Natural killer cell (primary cell): Measurements from ENCODE around the gene AOAH. TPM values are rescaled to one million over a fixed set of nuclear protein-coding genes. Genes with fewer than 3 reads are reported as not detected.

Source experiments
- ATAC-seq, 3 donors: fragments of 150-1000 bp in 2 of 3; fragments of 200-7000 bp in 1 of 3; cut with Tn5 transposase; 1 replicate in 1 of 3; 2 replicates in 2 of 3; pipeline ENCODE4 v1.10.0; 2021; ENCODE audit warnings: mild to moderate bottlenecking in 2 of 3, moderate library complexity in 2 of 3
- DNase-seq, 2 donors: peaks; one replicate each; pipeline versions ENCODE4 v3.0.0 to v3.0.0-alpha.2; 2013 to 2021; ENCODE audit warnings: mixed read lengths in 1 of 2
- H3K27ac ChIP-seq: one replicate; pipeline ENCODE4 v1.5.1; 2013; ENCODE audit warnings: mild to moderate bottlenecking, low read length
- H3K27me3 ChIP-seq: one replicate; pipeline ENCODE4 v1.6.1; 2013; ENCODE audit warnings: low read length; ENCODE audit not compliant: control insufficient read depth, insufficient read depth
- H3K36me3 ChIP-seq: one replicate; pipeline ENCODE4 v1.6.1; 2013; ENCODE audit warnings: low read length; ENCODE audit not compliant: control insufficient read depth, insufficient read depth
- H3K4me1 ChIP-seq: one replicate; pipeline ENCODE4 v1.6.1; 2013; ENCODE audit warnings: low read length; ENCODE audit not compliant: control insufficient read depth, insufficient read depth
- H3K4me3 ChIP-seq: one replicate; pipeline ENCODE4 v1.5.1; 2013; ENCODE audit warnings: low read length
- H3K9me3 ChIP-seq: one replicate; pipeline ENCODE4 v1.6.1; 2013; ENCODE audit warnings: low read length; ENCODE audit not compliant: control insufficient read depth, insufficient read depth
- H3K27ac Mint-ChIP-seq, 2 donors: one replicate each; pipeline ENCODE4 v1.8.0; 2022; ENCODE audit warnings: mild to moderate bottlenecking in 2 of 2, mixed read lengths in 2 of 2, moderate library complexity in 1 of 2
- H3K27me3 Mint-ChIP-seq, 2 donors: one replicate each; pipeline ENCODE4 v1.8.0; 2022; ENCODE audit warnings: low read depth in 2 of 2, mixed read lengths in 2 of 2
- H3K36me3 Mint-ChIP-seq: one replicate; pipeline ENCODE4 v1.8.0; 2022; ENCODE audit warnings: mixed read lengths
- H3K4me1 Mint-ChIP-seq, 2 donors: one replicate each; pipeline ENCODE4 v1.8.0; 2022; ENCODE audit warnings: mixed read lengths in 2 of 2
- H3K4me3 Mint-ChIP-seq: one replicate; pipeline ENCODE4 v1.8.0; 2022; ENCODE audit warnings: mild to moderate bottlenecking, moderate library complexity, mixed read lengths
- H3K9me3 Mint-ChIP-seq, 2 donors: one replicate each; pipeline ENCODE4 v1.8.0; 2022; ENCODE audit warnings: mixed read lengths in 2 of 2
- WGBS: methylation state at CpG from one replicate; pipeline ENCODE4 v1.1.7; 2013; ENCODE audit warnings: missing lambda C conversion rate; ENCODE audit not compliant: insufficient coverage; 5-methylcytosine and 5-hydroxymethylcytosine counted together
- intact Hi-C: fragments of 100-400 bp; cut with micrococcal nuclease; formaldehyde crosslinking; loops from one replicate; pipeline ENCODE4 v1.14.2; 2022
- total RNA-seq, 4 donors: library from RNA; stranded (reverse); fragments of 120-200 nt in 1 of 4; gene quantifications; one replicate each; pipeline versions ENCODE4 v1.2.3 to v1.2.4, GENCODE V29; 2013 to 2022
- TF ChIP-seq, protein P1 (sequence below): fragments of 200-600 bp; IDR thresholded peaks from one replicate; pipeline ENCODE4 v1.8.0; 2022; ENCODE audit warnings: antibody characterized with exemption

Gene AOAH
- total RNA-seq, 3 donors from 2014 or later (not counting 1 experiment from before 2014, with no cell fraction given) = 263 to 403 (median 312) TPM

DNA sequence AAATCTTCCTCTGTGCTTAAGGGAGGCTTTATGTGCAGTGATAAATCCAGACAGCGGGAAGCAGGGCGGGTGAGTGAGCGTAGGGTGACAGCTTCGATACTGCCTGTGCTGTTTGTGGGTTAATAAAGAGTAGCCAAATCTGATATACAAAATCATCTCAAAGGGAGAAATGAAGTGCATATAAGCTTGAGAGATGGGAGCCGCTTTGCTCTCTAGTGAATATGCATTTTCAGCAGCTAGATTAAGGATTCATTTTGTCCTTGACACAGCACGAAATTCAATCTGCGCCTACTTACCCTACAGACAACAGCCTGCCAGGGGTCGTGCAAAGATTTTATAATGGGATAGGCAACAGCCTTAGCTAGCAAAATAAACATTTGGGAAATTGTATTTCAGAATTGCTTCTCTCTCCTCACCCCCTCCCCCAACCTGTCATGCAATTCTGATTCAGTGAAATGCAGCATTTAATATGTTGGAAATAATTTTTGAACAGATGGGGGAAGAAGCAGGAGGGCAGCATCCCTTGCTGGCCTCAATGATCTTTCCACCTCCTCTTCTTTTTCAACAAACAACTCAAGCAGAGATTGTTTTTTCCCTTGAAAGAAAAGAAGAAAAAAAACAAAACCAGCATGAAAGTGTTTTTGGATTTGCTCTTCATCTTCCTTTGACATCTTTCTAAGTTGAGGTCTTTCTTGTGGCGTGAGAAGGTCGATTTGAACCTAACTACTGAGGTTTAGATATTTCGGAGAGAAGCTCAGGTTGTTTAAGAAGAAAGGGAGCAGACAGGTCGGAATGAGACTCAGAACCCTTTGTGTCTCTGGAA is 117.9 kb downstream of the AOAH start:
- no peaks in the 10 kb centered on the region for H3K27me3 Mint-ChIP-seq

DNA sequence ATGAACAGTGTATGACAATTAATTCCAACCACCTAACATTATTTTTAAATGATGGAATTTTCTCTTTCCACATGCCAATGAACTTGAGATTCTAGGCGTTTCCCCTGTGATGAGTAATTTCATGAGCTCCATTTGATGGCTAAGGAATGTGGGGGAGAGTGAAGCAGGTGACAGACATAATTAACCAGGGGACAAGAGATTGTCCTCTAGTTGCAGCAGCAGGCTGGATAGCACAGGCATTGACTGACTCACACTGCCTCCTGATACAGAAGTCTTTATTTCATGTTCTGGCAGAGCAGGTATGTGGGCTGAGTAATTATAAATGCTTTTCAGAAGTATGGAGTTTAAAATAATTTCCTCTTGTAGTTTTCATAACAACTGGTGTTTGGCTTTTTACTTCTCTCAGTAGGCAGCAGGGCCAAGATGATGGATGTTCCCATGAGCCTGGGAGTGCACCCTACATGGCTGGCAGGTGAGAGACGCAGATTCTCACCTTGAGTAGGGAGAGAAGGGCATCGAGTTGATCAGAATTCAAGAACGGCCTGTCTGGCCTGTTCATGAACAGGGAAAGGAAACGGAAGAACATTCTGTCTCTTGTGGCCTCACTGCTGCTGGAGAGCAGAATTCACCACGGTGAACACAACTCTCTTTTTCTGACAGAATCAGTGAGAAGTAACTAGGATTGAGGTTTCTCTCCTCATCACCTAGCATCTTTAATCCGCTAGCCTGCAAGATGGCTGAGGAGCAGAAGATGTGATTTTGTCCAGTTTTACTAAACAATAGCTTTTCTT is 118.8 kb downstream of the AOAH start:
- H3K9me3 ChIP-seq = no peaks in the 10 kb centered on the region
- 95% methylated on average over 5 of the region's 7 CpGs for WGBS
- DNase-seq (peak in 1 of 2 donors; percentile 14), ATAC-seq (no peak)
- intact Hi-C loops = no loop called here
- TF ChIP-seq, protein P1, sequence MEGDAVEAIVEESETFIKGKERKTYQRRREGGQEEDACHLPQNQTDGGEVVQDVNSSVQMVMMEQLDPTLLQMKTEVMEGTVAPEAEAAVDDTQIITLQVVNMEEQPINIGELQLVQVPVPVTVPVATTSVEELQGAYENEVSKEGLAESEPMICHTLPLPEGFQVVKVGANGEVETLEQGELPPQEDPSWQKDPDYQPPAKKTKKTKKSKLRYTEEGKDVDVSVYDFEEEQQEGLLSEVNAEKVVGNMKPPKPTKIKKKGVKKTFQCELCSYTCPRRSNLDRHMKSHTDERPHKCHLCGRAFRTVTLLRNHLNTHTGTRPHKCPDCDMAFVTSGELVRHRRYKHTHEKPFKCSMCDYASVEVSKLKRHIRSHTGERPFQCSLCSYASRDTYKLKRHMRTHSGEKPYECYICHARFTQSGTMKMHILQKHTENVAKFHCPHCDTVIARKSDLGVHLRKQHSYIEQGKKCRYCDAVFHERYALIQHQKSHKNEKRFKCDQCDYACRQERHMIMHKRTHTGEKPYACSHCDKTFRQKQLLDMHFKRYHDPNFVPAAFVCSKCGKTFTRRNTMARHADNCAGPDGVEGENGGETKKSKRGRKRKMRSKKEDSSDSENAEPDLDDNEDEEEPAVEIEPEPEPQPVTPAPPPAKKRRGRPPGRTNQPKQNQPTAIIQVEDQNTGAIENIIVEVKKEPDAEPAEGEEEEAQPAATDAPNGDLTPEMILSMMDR = no peak
- H3K36me3 Mint-ChIP-seq = peaks cover 15% of the 10 kb centered on the region
- no peaks in the 10 kb centered on the region for H3K27me3 ChIP-seq
- H3K4me1 ChIP-seq = peaks cover 5% of the 10 kb centered on the region
- H3K4me3 ChIP-seq = no peak overlapping the region
- H3K27ac Mint-ChIP-seq = peak overlapping the region; percentile 83 to 91
- peaks cover 76% of the 10 kb centered on the region for H3K36me3 ChIP-seq
- no peaks in the 10 kb centered on the region for H3K9me3 Mint-ChIP-seq
- peaks cover 51 to 55% of the 10 kb centered on the region in 2 donors for H3K4me1 Mint-ChIP-seq
- no peak overlapping the region for H3K27ac ChIP-seq
- no peaks in the 10 kb centered on the region for H3K27me3 Mint-ChIP-seq
- no peak overlapping the region for H3K4me3 Mint-ChIP-seq

More for the DNA sequence above, 117.9 kb downstream of the AOAH start:
- no peak overlapping the region for H3K4me3 Mint-ChIP-seq
- WGBS = 91% methylated on average over 11 of the region's 12 CpGs
- Histone ChIP-seq H3K27me3 (no peaks in the 10 kb centered on the region), H3K36me3 (peaks cover 75% of the 10 kb centered on the region), H3K9me3 (no peaks in the 10 kb centered on the region), H3K27ac (no peak overlapping the region), H3K4me1 (peaks cover 5% of the 10 kb centered on the region), H3K4me3 (no peak overlapping the region)
- peaks cover 22% of the 10 kb centered on the region for H3K36me3 Mint-ChIP-seq
- H3K4me1 Mint-ChIP-seq = peaks cover 46 to 48% of the 10 kb centered on the region in 2 donors
- ATAC-seq (no peak), DNase-seq (peak in 1 of 2 donors; percentile 37)
- TF ChIP-seq, protein P1 = no peak
- no peaks in the 10 kb centered on the region for H3K9me3 Mint-ChIP-seq
- H3K27ac Mint-ChIP-seq = peak overlapping the region; percentile 78 to 91
- intact Hi-C loops = no loop called here

DNA sequence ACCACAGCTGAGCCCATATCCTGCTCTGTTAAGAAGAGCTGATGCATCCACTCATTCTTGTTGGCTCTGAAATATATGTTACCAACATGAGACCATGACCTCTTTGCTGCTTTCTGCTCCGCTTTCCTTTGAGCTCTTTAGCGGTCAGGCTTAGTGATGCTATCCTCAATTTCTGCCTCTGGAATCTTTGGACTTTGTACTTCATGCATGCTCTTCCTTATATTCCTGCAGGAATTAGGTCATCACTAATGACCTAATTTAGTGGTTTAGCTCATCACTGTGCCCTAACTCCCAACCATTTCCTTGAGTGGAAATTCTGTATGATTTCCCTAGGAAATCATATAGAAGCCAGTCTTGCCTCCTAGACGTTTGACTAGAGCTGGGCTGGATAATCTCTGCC is 119.5 kb downstream of the AOAH start:
- DNase-seq (no peak), ATAC-seq (no peak)
- intact Hi-C loops = no loop called here
- TF ChIP-seq, protein P1 = no peak
- Mint-ChIP-seq H3K36me3 (peaks cover 15% of the 10 kb centered on the region), H3K4me3 (no peak overlapping the region), H3K9me3 (no peaks in the 10 kb centered on the region), H3K27me3 (no peaks in the 10 kb centered on the region), H3K4me1 (peaks cover 56 to 61% of the 10 kb centered on the region in 2 donors), H3K27ac (peak overlapping the region; percentile 83 to 91)
- WGBS = 97% methylated on average over 2 of the region's 3 CpGs
- H3K27me3 ChIP-seq = no peaks in the 10 kb centered on the region
- no peak overlapping the region for H3K4me3 ChIP-seq
- no peak overlapping the region for H3K27ac ChIP-seq
- H3K4me1 ChIP-seq = peaks cover 5% of the 10 kb centered on the region
- H3K36me3 ChIP-seq = peaks cover 77% of the 10 kb centered on the region
- no peaks in the 10 kb centered on the region for H3K9me3 ChIP-seq
